Esophagus squamous epithelium (tissue), 5 donors: ENCODE results near the gene PIGZ. TPM values are rescaled to one million over a fixed set of nuclear protein-coding genes. Genes with fewer than 3 reads are reported as not detected.
A peak's percentile ranks its signal among the peaks of the same experiment; 100 is the strongest.

ENCODE experiments used
- DNase-seq: peaks from one replicate; lab custom pipeline; 2025; lab: John Stamatoyannopoulos, UW
- H3K27ac ChIP-seq, 4 donors: fragments of 200-600 bp; sonication (generic); one replicate each; pipeline ENCODE4 v1.5.1; 2016 to 2019; ENCODE audit warnings: mild to moderate bottlenecking in 1 of 4
- H3K27me3 ChIP-seq, 4 donors: fragments of 200-600 bp; sonication (generic); 1 replicate in 3 of 4; 2 replicates in 1 of 4; pipeline versions ENCODE4 v1.5.1 to v1.6.0; 2017 to 2021; ENCODE audit warnings: antibody characterized with exemption in 1 of 4
- H3K36me3 ChIP-seq, 3 donors: fragments of 200-600 bp; sonication (generic); one replicate each; pipeline ENCODE4 v1.5.1; 2016 to 2019
- H3K4me1 ChIP-seq, 3 donors: fragments of 200-600 bp; sonication (generic); one replicate each; pipeline ENCODE4 v1.5.1; 2017 to 2019
- H3K4me3 ChIP-seq, 4 donors: fragments of 200-600 bp; sonication (generic); 1 replicate in 3 of 4; 2 replicates in 1 of 4; pipeline ENCODE4 v1.5.1; 2016 to 2019; ENCODE audit warnings: mild to moderate bottlenecking in 2 of 4, moderate library complexity in 1 of 4
- H3K9me3 ChIP-seq, 3 donors: fragments of 200-600 bp; sonication (generic); one replicate each; pipeline ENCODE4 v1.5.1; 2016 to 2019
- CTCF ChIP-seq, 6 experiments: fragments of 450-650 bp in 4 of 6; fragments of 200-600 bp in 2 of 6; sonication (generic) in 2 of 6; IDR thresholded peaks; one replicate each; pipeline ENCODE4 v1.5.1; 2016 to 2019; ENCODE audit warnings: antibody characterized with exemption in 6 of 6, mild to moderate bottlenecking in 4 of 6, moderate library complexity in 4 of 6
- POLR2A ChIP-seq, 4 donors: fragments of 450-650 bp; IDR thresholded peaks; one replicate each; pipeline ENCODE4 v1.6.1; 2017; ENCODE audit warnings: antibody characterized with exemption in 4 of 4, mild to moderate bottlenecking in 4 of 4, moderate library complexity in 3 of 4
- WGBS, 2 donors: methylation state at CpG; one replicate each; pipeline ENCODE4 v1.1.5; 2018; 5-methylcytosine and 5-hydroxymethylcytosine counted together
- intact Hi-C: fragments of 100-400 bp; cut with DNase I; formaldehyde crosslinking; loops from one replicate; pipeline ENCODE4 v1.15.0; 2022
- total RNA-seq, 4 donors: library from RNA; depleted of rRNA; stranded (reverse); fragments of >200 nt; gene quantifications; one replicate each; pipeline ENCODE4 v1.1.0, GENCODE V29; 2016
- donor health status: DM: yes; HTN: yes; CAD: no.

The PIGZ gene
- total RNA-seq, 4 donors from 2014 or later = 3.4 to 8.8 (median 5.4) TPM

GRCh38 chr3:196995646-196996355 is 27.2 kb upstream of the PIGZ start:
- H3K9me3 ChIP-seq = no peaks in the 10 kb centered on the region
- H3K27ac ChIP-seq = peak overlapping the region; percentile 7 to 72 (median 68)
- TF ChIP-seq CTCF (IDR thresholded peaks at IDR 0.05) = no peak
- TF ChIP-seq POLR2A (IDR thresholded peaks at IDR 0.05) = no peak
- intact Hi-C loops = no loop called here
- H3K27me3 ChIP-seq = no peaks in the 10 kb centered on the region
- 61% methylated on average over 12 to 14 of the region's 14 CpGs for WGBS, 2 donors
- no peaks in the 10 kb centered on the region for H3K36me3 ChIP-seq
- no peak overlapping the region for H3K4me3 ChIP-seq
- H3K4me1 ChIP-seq = peaks cover 0 to 21% (median 7%) of the 10 kb centered on the region in 3 donors
- DNase-seq = no peak

GRCh38 chr3:196995027-196995426 is 26.4 kb upstream of the PIGZ start:
- Histone ChIP-seq H3K27ac (no peak overlapping the region), H3K9me3 (no peaks in the 10 kb centered on the region), H3K4me1 (peaks cover 0 to 21% (median 7%) of the 10 kb centered on the region in 3 donors), H3K27me3 (no peaks in the 10 kb centered on the region), H3K4me3 (no peak overlapping the region), H3K36me3 (no peaks in the 10 kb centered on the region)
- intact Hi-C loops = no loop called here
- DNase-seq = no peak
- 89 to 94% methylated on average over 11 to 17 of the region's 19 CpGs for WGBS, 2 donors
- TF ChIP-seq POLR2A (IDR thresholded peaks at IDR 0.05) (no peak), CTCF (IDR thresholded peaks at IDR 0.05) (no peak)

GRCh38 chr3:196994056-196994455 is 25.4 kb upstream of the PIGZ start:
- TF ChIP-seq CTCF (IDR thresholded peaks at IDR 0.05) (no peak), POLR2A (IDR thresholded peaks at IDR 0.05) (no peak)
- Histone ChIP-seq H3K4me1 (peaks cover 0 to 21% (median 7%) of the 10 kb centered on the region in 3 donors), H3K27me3 (peaks cover 0 to 3% (median 0%) of the 10 kb centered on the region in 4 donors), H3K4me3 (no peak overlapping the region), H3K36me3 (no peaks in the 10 kb centered on the region), H3K9me3 (no peaks in the 10 kb centered on the region), H3K27ac (no peak overlapping the region)
- WGBS, 2 donors = 91 to 93% methylated on average over 3 to 6 of the region's 16 CpGs
- intact Hi-C loops = no loop called here
- no peak for DNase-seq

- H3K36me3 ChIP-seq = no peaks in the 10 kb centered on the region
- H3K27ac ChIP-seq = no peak overlapping the region
- peaks cover 0 to 6% (median 0%) of the 10 kb centered on the region in 4 donors for H3K27me3 ChIP-seq
- H3K4me3 ChIP-seq = no peak overlapping the region
- intact Hi-C loops = no loop called here
- H3K9me3 ChIP-seq = no peaks in the 10 kb centered on the region
- no peak for DNase-seq
- whole genome bisulfite sequencing, 2 donors = 90 to 92% methylated on average over 16 of the region's 17 CpGs
- H3K4me1 ChIP-seq = peaks cover 0 to 20% (median 7%) of the 10 kb centered on the region in 3 donors
- TF ChIP-seq CTCF (IDR thresholded peaks at IDR 0.05) (no peak), POLR2A (IDR thresholded peaks at IDR 0.05) (no peak)
These were observed 23.9 kb upstream of the PIGZ start for GRCh38 chr3:196992461-196993065.
